CD4-positive, alpha-beta T cell treated with Interleukin-4 for 1 hour (primary cell): ENCODE data around the gene ZNF423.

Source experiments
- DNase-seq, 2 donors: peaks; one replicate each; pipeline ENCODE4 v3.0.0-alpha.2; 2020 to 2022

ZNF423 gene

DNA sequence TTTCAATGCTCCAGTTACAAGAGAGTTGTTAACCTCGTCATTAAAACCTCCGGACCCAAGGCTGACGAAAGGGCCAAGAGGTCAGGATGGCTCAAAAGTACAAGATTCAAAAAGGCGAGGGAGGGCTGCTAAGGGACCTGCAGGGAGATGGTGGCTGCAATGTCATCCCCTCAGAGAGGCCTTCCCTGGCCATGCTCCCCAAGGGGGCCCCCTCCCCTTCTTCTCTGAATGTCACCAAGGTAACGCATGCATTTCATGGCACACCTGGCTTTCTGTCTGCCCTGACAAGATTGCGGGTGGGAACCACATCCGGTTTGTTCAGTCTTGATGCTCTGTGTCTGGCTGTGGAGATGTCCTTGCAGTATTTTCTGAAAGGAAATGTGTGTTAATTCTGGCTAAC lies 392.4 kb downstream of the ZNF423 start:
- DNase-seq = peak; percentile 82 to 88

- no peak for DNase-seq
Measured at GRCh38 chr16:49462989-49463371, 392.9 kb downstream of the ZNF423 start.

- DNase-seq = no peak
Measured at GRCh38 chr16:49462362-49462988, 393.4 kb downstream of the ZNF423 start.

DNA sequence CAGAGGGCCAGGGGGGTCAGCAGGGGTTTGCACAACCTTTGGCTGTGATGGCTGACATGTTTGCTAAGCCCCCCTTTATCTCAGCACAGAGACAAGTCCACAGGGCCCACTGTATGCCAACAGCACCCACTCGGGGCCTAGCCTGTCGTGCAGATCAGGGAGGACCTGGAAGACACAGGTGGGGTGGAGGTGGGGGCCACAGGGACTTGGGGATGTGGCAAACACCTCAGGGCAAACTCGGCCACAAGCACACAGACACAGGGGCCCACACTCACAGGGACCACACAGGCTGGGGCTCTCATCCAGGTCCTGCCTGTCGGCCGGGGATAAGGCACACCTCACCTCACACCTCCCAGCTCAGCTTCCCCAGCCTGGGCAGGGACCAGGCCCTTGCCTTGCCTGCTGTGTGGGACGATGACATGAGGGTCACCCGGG lies 394.4 kb downstream of the ZNF423 start:
- no peak for DNase-seq

GRCh38 chr16:49460786-49461470 lies 395.0 kb downstream of the ZNF423 start:
- no peak for DNase-seq

GRCh38 chr16:49459953-49460735 lies 395.8 kb downstream of the ZNF423 start:
- no peak for DNase-seq

GRCh38 chr16:49458656-49459445 lies 397.1 kb downstream of the ZNF423 start:
- no peak for DNase-seq

DNA sequence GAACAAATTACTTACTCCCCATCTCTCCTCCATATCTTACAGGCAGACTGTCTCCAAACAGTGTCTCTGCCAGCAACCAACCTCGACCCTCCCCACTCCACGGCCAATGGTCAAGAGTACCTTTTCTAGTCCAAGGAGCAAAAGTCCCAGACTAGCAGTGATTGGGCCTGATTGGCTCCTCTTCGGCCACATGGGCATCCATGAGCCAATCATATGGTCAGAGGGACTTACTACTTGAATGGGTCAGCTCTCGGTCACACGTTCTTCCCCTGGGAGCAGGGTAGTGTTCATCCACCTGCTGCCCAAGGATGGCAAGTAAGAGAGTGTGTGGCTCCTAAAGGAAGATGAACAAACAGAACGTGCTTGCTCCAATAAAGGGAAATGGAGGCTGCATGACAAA lies 397.7 kb downstream of the ZNF423 start:
- DNase-seq = no peak

GRCh38 chr16:49457196-49457595 lies 398.7 kb downstream of the ZNF423 start:
- no peak for DNase-seq

DNA sequence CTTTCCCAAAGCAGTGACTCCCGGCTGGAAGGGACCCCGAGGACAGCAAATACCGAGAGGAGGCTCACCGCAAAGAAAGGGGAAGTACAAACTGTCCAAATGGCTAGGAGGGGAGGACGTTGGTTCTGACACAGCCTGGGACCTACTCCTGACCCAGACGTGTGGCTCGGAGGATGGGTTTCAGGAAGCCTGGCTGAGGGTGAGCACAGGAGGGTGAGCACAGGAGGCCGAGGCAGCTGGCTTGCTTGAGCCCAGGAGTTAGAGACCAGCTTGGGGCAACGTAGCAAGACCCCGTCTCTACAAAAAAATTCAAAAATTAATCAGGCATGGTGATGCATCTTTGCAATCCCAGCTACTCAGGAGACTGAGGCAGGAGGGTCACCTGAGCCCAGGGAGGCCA lies 399.1 kb downstream of the ZNF423 start:
- no peak for DNase-seq

- DNase-seq = no peak
Measured at GRCh38 chr16:49455991-49456745, 399.7 kb downstream of the ZNF423 start.

DNA sequence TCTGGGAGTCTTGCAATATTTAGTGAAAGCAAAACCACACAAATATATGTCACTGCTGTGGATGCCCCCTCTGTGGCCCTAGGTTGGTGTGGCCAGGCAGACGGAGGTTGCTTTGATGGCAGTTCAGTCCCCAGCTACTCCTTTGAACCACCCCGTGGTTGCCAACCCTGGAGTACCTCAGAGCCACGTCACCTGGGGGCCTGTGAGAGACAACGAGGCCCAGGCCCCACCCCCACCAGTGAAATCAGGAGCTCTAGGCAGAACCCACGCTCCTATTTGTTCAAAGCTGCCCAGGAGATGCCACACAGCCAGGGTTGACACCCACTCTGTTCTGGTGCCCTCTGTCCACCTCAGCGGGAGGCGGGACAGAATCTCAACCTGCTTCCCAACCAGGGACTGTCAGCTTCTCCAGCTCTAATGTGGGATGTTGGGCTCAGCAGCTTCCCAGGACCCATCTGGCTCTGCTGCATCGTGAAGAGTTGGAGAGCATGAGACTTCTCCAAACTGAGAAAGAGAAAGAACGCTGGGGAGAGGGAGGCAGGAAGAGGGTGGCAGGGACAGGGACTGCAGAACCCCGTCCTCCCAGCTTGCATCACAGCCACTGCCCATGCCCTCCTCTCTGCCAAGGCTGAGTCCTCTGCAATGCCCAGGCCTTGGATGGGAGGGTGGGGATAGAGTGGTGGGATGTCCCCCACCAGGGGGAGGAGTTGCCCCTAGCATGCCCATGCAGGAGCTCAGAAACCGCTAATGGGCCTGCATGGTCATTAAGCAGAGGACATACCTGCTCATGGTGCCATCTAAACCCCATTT lies 400.5 kb downstream of the ZNF423 start:
- DNase-seq = no peak

GRCh38 chr16:49454426-49455180 lies 401.3 kb downstream of the ZNF423 start:
- no peak for DNase-seq

GRCh38 chr16:49453983-49454382 lies 401.9 kb downstream of the ZNF423 start:
- no peak for DNase-seq

DNA sequence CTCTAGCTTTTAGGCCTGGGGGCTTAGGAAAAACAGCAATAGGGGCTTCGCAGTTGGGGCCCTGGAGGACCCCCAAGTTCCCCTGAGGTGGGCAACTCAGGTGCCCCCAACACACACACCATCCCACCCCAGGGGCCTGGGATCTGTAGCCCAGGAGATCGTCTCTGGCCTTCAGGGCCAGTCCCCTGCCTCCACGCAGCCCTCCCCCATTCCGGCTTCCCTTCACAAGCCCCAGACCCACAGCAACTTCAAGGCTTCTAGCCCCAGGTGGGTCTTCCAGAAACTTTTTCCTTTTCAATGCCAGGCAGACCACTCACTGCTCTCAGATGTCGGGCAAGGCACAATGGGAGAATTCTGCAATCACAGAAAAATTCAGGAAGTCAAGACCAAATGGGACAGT lies 402.9 kb downstream of the ZNF423 start:
- DNase-seq = no peak

DNA sequence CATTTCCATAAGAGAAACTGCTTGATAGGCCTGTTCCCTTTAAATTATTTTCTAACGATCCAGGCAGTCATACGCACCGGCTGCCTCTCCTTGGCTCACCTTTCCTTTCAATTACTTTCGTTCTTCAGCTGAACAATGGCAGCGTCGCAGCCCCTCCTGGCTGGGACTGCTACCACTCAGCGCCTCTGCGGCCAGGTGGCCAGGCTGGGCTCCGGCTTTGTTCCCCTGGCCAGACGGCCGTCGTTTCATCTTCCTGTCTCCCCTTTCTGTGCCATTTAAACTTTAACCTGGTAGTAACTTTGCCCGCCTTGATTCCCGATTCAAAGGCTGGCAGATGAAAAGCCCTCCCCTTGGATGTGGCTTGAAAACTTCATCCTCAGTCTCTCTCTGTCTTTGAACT lies 403.3 kb downstream of the ZNF423 start:
- no peak for DNase-seq

GRCh38 chr16:49452108-49452507 lies 403.8 kb downstream of the ZNF423 start:
- no peak for DNase-seq

GRCh38 chr16:49446805-49447204 lies 409.1 kb downstream of the ZNF423 start:
- no peak for DNase-seq

GRCh38 chr16:49443576-49443975 lies 412.3 kb downstream of the ZNF423 start:
- no peak for DNase-seq

DNA sequence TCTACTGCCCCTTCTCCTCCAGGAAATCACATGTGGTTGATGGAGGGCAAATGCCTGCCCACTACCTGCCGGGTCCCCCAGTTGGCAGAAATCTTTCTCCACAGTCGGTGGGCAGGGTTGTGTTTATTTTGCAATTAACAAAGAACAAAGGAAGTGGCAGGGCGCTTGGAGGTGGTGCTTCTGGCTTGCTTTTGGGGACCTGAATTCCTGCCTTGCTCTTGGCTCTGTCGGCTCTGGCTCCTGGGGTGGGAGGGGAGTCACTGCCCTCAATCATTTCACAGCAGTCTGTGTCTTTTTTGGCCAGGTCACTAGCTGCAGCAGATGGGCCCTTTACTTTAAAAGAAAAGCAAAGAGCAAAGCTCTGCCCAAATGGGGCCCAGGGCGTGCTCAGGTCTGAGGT lies 413.1 kb downstream of the ZNF423 start:
- no peak for DNase-seq

- peak; percentile 76 to 78 for DNase-seq
Measured at GRCh38 chr16:49441366-49441780, 414.5 kb downstream of the ZNF423 start.
